Activated naive CD8-positive, alpha-beta T cell treated with anti-CD3 and anti-CD28 coated beads, Interleukin-2, amount 50 U/mL, for 24 hours (primary cell): Measurements from ENCODE around the gene NEXMIF.
A peak's percentile ranks its signal among the peaks of the same experiment; 100 is the strongest.
"Not testable (repeated sequence)": the region's sequence is repeated elsewhere in the genome, so short reads cannot be mapped to it uniquely, and the experiment has no call there.

Experiments
- ATAC-seq: fragments of 150-1000 bp; cut with Tn5 transposase; one replicate; pipeline ENCODE4 v1.10.0; 2021
- DNase-seq: peaks from one replicate; pipeline ENCODE4 v3.0.0; 2021
- H3K27ac Mint-ChIP-seq: one replicate; pipeline ENCODE4 v1.8.0; 2021; ENCODE audit warnings: mild to moderate bottlenecking, mixed read lengths
- H3K27me3 Mint-ChIP-seq: one replicate; pipeline ENCODE4 v1.8.0; 2021; ENCODE audit warnings: mixed read lengths
- H3K36me3 Mint-ChIP-seq: one replicate; pipeline ENCODE4 v1.8.0; 2021; ENCODE audit warnings: low read depth, mixed read lengths
- H3K4me1 Mint-ChIP-seq: one replicate; pipeline ENCODE4 v1.8.0; 2021; ENCODE audit warnings: mixed read lengths
- H3K4me3 Mint-ChIP-seq: one replicate; pipeline ENCODE4 v1.8.0; 2021; ENCODE audit warnings: mild to moderate bottlenecking, moderate library complexity, mixed read lengths
- H3K9me3 Mint-ChIP-seq: one replicate; pipeline ENCODE4 v1.8.0; 2021; ENCODE audit warnings: mixed read lengths

The NEXMIF gene

DNA sequence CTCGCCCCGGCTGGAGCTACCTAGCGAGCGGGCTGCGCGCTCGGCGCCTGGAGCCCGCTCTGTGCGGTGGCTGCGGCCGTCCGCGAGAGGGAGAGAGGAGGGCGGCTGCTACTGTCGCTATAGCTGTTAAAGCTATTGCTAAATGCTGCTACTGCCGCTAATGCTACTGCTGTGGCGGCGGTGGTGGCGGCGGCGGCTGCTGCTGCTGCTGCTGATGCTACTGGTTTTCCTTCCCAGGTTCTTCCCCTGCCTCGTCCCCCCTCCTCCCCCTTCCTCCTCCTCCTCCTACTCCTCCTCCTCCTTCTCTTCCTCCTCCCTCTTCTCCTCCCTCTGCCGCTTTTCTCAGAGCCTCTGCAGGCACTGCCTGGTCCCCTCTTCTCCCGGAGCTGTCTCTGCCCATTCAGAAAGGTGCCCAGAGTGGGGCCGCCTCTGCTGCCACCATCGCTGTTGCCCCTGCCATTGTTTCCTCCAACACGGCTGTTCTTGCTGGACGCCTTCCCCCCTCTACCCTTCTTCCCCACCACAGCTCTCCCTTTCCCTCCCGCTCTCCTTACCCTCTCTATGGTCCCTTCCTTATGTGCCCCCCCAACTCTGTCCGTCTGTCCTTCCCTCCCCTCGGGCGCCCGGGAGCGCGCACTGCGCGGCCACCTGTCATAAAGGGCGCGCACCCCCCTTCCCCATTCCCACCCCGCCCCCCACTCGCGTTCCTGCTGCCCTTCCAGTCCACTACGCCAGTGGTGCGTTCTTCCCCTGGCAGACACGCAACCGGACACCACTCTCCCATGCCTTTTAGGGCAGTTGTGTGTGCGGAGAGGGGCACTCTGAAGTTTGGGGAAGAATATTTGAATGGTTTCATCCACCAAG lies at the start of gene NEXMIF:
NEXMIF (minus strand) TSS at position 228 of the 864 bp plus-strand sequence.
- peaks cover 11% of the 10 kb centered on the region for H3K4me1 Mint-ChIP-seq
- ATAC-seq (peak; percentile 70), DNase-seq (peak; percentile 12)
- H3K36me3 Mint-ChIP-seq, result no peaks in the 10 kb centered on the region
- H3K27me3 Mint-ChIP-seq, result peaks cover 32% of the 10 kb centered on the region
- H3K27ac Mint-ChIP-seq, result peak within 1 kb of the TSS; percentile 67
- peak within 1 kb of the TSS; percentile 76 for H3K4me3 Mint-ChIP-seq
- H3K9me3 Mint-ChIP-seq, result no peaks in the 10 kb centered on the region

DNA sequence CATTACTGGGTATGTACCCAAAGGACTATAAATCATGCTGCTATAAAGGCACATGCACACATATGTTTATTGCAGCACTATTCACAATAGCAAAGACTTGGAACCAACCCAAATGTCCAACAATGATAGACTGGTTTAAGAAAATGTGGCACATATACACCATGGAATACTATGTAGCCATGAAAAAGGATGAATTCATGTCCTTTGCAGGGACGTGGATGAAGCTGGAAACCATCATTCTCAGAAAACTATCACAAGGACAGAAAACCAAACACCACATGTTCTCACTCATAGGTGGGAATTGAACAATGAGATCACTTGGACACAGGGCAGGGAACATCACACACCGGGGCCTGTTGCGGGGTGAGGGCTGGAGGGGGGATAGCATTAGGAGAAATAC lies 36.7 kb upstream of the NEXMIF start:
- H3K4me1 Mint-ChIP-seq, H3K27me3 Mint-ChIP-seq, H3K9me3 Mint-ChIP-seq, ATAC-seq, DNase-seq, H3K27ac Mint-ChIP-seq, H3K36me3 Mint-ChIP-seq, H3K4me3 Mint-ChIP-seq: not testable (repeated sequence)

DNA sequence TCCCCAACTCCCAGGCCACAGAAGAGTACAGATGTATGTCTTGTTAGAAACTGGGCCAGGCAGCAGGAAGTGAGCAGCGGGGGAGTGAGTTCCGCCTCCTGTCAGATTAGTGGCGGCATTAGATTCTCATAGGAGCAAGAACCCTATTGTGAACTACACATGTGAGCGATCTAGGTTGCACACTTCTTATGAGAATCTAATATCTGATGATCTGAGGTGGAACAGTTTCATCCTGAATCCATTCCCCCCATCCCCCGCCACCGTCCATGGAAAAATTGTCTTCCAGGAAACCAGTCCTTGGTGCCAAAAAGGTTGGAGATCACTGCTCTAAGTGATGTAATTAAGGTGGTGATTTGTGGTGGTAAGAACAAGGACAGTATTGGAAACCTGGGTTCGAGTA lies 24.5 kb upstream of the NEXMIF start:
- Mint-ChIP-seq H3K4me3 (no peak overlapping the region), H3K27ac (no peak overlapping the region), H3K9me3 (no peaks in the 10 kb centered on the region), H3K4me1 (no peaks in the 10 kb centered on the region), H3K36me3 (no peaks in the 10 kb centered on the region), H3K27me3 (no peaks in the 10 kb centered on the region)
- ATAC-seq (no peak), DNase-seq (no peak)

DNA sequence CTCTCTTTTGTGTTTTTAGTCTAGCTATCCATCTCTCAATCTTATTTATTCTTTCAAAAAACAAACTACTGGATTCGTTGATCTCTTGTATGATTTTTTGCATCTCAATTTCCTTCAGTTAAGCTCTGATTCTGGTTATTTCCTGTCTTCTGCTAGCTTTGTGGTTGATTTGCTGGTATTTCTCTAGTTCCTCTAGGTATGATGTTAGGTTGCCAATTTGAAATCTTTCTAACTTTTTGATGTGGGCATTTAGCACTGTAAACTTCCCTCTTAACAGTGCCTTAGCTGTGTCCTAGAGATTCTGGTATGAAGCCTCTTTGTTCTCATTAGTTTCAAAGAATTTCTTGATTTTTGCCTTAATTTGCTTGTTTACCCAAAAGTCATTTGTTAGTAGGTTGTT lies 15.2 kb upstream of the NEXMIF start:
- Mint-ChIP-seq H3K4me1 (peaks cover 7% of the 10 kb centered on the region), H3K27me3 (no peaks in the 10 kb centered on the region), H3K4me3 (no peak overlapping the region), H3K27ac (no peak overlapping the region), H3K9me3 (no peaks in the 10 kb centered on the region), H3K36me3 (no peaks in the 10 kb centered on the region)
- DNase-seq (no peak), ATAC-seq (no peak)

DNA sequence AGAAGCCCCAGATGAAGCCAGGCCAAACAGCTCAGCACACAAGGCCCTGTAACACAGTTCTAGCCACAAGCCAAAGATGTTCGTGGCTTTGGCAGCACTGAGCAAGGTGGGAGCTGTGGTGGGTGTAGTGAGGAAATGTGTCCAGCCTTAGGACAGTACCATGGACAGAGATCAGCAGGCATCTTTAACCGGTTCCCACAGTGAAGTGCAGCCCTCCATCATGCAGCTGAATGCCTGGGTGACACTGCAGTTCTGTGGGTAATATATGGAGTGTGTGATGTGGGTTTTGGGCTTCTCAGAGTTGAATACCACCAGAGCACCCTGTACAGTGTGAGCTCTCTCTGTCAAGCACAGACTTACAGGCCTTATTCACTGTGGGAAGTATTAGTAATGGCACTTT lies 6.0 kb upstream of the NEXMIF start:
- Mint-ChIP-seq H3K36me3 (no peaks in the 10 kb centered on the region), H3K9me3 (no peaks in the 10 kb centered on the region), H3K4me1 (no peaks in the 10 kb centered on the region), H3K4me3 (no peak overlapping the region), H3K27me3 (peaks cover 7% of the 10 kb centered on the region), H3K27ac (no peak overlapping the region)
- ATAC-seq, result no peak
- no peak for DNase-seq

DNA sequence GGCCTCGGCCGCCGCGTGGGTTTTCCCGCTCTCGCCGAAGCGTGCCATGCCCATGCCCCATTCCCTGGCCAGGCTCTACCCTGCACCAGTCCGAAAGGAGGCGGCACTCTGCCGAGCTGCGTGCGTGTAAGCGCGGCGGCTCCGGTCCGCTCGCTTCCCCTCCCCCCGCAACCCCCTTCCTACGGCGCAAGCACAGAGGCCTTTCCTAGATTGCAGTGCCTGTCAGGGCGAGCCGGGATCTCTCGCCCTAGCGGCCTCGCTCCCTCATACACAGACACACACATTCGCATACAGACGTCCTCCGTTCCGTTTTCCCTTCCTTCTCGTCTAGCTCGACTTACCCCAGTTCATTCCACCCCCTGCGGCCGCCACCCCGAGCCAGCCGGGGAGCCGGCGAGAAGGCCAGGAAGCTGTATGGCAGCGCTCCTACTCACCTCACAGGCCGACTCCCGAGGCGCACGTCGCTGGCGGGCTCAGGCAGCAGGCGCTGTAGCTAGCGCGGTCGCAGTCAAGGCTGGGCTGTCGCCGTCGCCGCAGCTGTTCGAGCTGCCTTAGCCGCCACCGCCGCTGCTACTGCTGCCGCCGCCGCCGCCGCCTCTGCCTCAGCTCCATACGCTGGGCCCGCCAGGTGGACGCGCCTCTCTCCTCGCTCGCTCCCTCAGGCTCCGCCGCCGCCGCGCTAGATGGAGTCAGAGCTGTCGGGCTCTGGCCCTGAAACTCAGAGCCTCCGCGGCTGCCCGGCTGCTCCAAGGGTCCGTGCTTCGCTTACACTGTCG lies 615 bp downstream of the NEXMIF start:
- peak; percentile 79 for ATAC-seq
- Mint-ChIP-seq H3K9me3 (no peaks in the 10 kb centered on the region), H3K27ac (peak overlapping the region; percentile 67), H3K36me3 (no peaks in the 10 kb centered on the region), H3K27me3 (peaks cover 32% of the 10 kb centered on the region), H3K4me1 (peaks cover 11% of the 10 kb centered on the region), H3K4me3 (peak overlapping the region; percentile 76)
- peak; percentile 14 for DNase-seq

DNA sequence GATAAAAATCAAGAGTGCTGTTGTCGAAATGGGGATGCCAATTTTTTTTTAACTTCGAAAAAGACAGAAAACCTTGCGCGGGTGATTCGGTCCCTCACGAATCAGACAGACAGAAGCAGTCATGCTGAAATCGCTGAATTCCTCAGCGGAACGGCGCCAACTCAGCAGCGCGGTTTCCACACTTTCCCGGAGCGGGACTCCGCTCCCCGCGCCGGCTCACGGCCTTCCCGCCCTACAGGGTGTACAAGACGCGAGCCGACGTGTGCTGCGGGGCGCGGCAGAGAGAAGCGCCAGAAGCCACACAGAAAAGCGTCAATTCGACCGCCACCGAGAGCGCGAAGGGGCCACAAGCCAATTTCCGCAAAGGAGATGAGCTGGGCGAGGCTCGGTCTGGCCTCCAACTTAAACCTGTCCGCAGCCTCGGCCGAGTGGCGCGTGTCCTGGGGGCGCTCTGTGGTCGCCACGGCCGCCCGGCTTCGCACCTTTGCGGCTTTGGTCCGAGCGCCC lies 1.3 kb downstream of the NEXMIF start:
- peaks cover 32% of the 10 kb centered on the region for H3K27me3 Mint-ChIP-seq
- no peak for ATAC-seq
- H3K27ac Mint-ChIP-seq, result no peak overlapping the region
- no peaks in the 10 kb centered on the region for H3K36me3 Mint-ChIP-seq
- peaks cover 11% of the 10 kb centered on the region for H3K4me1 Mint-ChIP-seq
- H3K9me3 Mint-ChIP-seq, result no peaks in the 10 kb centered on the region
- peak overlapping the region; percentile 76 for H3K4me3 Mint-ChIP-seq
- DNase-seq, result peak; percentile 5

DNA sequence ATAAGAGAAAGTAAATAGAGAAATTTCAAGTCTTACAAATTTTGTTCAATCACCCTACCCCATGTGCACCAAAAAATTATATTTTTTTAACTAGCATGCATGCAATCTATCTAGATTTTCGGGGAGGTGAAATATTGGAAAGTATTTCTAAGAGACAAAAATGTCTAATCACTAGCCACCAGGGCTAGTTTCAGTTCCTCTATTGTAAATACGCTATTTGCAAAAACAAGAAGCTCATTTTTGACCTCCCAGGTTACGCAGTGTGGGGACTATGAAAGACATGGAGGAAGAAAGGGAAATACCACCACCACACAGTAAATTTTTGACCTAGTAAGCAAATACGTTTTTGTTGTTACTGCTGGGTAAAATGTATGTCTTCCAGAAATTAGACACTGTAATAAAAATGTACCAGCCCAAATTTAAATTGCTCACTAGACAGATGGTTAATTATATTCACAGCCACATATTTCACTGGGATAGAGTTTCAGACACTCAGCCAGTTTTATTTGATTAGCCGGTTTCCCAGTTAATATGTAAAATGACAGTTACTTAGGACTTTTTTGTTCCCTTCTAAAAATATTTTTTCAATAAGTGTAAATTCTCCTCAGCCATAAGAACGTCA lies 2.2 kb downstream of the NEXMIF start:
- Mint-ChIP-seq H3K36me3 (no peaks in the 10 kb centered on the region), H3K27me3 (peaks cover 32% of the 10 kb centered on the region), H3K4me1 (peaks cover 11% of the 10 kb centered on the region), H3K27ac (no peak overlapping the region), H3K4me3 (peak overlapping the region; percentile 76), H3K9me3 (no peaks in the 10 kb centered on the region)
- no peak for DNase-seq
- ATAC-seq, result no peak

DNA sequence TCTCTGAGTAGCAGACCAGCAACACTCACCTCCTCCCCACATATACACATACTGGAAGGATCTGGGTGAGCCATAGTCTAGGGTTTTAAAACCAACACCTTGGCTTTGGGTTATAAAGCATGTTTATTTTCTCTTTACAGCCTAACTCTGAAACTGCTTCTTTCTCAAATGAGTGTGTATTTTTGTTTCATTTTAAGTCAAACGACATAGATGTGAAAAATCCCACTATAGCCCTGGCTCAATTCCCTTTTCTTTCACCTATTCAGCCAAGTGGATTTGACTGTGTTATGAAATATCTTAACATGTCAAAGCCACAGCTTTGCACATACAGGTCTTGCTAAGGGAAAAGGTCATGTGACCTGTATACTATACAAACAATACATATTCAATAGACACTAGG lies 13.8 kb downstream of the NEXMIF start:
- Mint-ChIP-seq H3K36me3 (no peaks in the 10 kb centered on the region), H3K9me3 (no peaks in the 10 kb centered on the region), H3K4me3 (no peak overlapping the region), H3K27me3 (no peaks in the 10 kb centered on the region), H3K27ac (no peak overlapping the region), H3K4me1 (no peaks in the 10 kb centered on the region)
- no peak for DNase-seq
- ATAC-seq, result no peak

DNA sequence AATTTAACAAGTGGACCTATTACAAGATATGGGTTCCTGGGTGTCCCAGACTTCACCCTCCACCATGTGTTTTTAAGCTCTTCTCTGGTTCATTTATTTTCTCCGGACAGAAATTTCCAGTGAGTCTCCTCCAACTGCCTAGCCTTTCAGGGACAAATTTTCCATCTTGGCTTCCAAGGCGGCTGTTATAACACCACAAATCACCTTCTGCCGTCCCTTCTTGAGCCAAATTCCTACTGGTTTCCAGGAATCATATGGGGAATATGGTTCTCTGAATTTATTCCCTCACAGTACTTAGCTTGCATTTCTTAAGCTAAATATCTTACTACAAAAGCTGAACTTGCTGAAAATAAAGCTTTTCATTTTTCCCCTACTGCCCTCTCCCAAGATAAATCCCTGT lies 18.8 kb downstream of the NEXMIF start:
- Mint-ChIP-seq H3K4me3 (no peak overlapping the region), H3K36me3 (no peaks in the 10 kb centered on the region), H3K27ac (no peak overlapping the region), H3K4me1 (no peaks in the 10 kb centered on the region), H3K9me3 (no peaks in the 10 kb centered on the region), H3K27me3 (no peaks in the 10 kb centered on the region)
- ATAC-seq, result no peak
- DNase-seq, result no peak

DNA sequence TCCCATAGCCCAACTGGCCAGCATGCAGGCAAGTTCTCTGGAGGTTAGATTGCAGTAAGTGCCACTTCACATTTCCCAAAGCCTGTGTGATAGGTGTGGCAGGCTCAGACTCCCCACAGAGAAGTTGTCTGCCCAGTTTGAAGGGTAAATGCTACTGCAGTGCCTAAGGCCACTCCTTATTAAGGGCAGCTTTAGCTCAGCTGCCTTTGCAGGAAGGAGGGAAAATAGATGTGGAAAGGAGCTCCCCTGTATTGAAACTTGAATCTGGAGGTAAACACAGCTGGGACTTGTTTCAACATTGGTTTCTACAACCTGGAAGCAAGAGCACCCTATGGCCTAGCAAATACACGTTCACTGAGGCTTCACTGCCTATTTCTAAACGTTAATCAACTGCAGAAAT lies 22.4 kb downstream of the NEXMIF start:
- DNase-seq (no peak), ATAC-seq (no peak)
- Mint-ChIP-seq H3K4me1 (no peaks in the 10 kb centered on the region), H3K4me3 (no peak overlapping the region), H3K36me3 (no peaks in the 10 kb centered on the region), H3K27me3 (no peaks in the 10 kb centered on the region), H3K9me3 (no peaks in the 10 kb centered on the region), H3K27ac (no peak overlapping the region)

DNA sequence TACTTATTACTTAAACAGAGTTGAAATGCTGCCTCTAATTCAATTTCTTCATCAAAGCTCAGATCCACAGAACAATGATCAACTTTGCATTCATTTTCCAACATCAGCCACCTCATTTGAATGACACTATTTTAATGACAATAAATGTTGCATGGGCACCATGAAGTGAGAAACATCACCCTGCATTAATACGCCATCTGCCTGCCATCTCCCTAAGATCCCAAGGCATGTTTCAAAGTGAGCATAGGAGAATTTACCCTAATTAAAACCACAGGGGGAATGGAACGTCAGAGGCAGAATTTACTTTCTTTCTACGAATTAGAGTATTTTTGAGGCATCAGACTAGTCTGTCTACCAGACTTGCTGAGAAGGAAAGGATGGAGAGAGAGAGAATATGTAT lies 32.7 kb downstream of the NEXMIF start:
- no peak overlapping the region for H3K27ac Mint-ChIP-seq
- no peak overlapping the region for H3K4me3 Mint-ChIP-seq
- H3K4me1 Mint-ChIP-seq, result peaks cover 2% of the 10 kb centered on the region
- H3K36me3 Mint-ChIP-seq, result no peaks in the 10 kb centered on the region
- DNase-seq (no peak), ATAC-seq (no peak)
- no peaks in the 10 kb centered on the region for H3K27me3 Mint-ChIP-seq
- H3K9me3 Mint-ChIP-seq, result no peaks in the 10 kb centered on the region

DNA sequence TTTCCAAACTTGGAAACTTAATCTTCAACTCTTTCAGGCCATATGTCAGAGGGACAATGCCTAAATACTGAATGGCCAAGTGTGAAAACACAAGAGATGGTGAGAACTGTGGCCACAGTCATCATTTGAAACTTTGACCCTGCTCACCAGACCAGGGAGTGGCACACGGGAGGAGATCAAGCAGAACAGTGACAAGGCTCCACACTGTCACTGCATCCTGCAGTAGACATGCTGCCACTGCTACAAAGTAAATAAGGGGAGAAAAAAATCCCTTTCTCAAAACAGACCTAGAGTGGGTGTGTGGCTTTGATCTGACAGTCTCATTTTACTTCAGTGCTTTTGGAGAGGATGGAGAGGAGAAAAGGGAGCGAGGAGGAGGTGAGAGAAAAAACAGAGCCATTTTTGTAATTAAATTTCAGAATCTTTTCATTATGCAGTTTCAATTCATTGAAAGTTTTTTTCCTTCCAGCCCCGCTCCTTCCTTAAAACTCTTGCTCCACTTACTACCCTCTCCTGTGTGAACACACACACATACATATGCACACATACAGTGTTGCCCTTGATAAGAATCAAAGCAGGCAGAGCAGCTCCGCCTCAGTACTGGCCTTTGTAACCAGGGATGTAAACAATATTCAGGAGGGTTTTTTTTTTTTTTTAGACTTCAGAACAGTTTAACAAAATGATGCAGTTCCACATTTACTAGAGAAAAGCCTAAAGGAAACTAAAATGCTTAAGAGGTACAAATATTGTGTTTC lies 34.4 kb downstream of the NEXMIF start:
- H3K36me3 Mint-ChIP-seq, result no peaks in the 10 kb centered on the region
- H3K4me3 Mint-ChIP-seq, result no peak overlapping the region
- peaks cover 2% of the 10 kb centered on the region for H3K4me1 Mint-ChIP-seq
- H3K9me3 Mint-ChIP-seq, result no peaks in the 10 kb centered on the region
- no peak overlapping the region for H3K27ac Mint-ChIP-seq
- no peak for DNase-seq
- ATAC-seq, result no peak
- no peaks in the 10 kb centered on the region for H3K27me3 Mint-ChIP-seq

DNA sequence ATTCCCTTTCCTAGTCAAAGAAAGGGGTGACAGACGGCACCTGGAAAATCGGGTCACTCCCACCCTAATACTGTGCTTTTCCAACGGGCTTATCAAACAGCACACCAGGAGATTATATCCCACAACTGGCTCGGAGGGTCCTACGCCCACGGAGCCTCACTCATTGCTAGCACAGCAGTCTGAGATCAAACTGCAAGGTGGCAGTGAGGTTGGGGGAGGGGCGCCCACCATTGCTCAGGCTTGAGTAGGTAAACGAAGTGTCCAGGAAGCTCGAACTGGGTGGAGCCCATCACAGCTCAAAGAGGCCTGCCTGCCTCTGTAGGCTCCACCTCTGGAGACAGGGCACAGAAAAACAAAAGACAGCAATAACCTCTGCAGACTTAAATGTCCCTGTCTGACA lies 42.9 kb downstream of the NEXMIF start:
- not testable (repeated sequence) for H3K4me1 Mint-ChIP-seq, H3K27ac Mint-ChIP-seq, H3K27me3 Mint-ChIP-seq, ATAC-seq, DNase-seq, H3K36me3 Mint-ChIP-seq, H3K9me3 Mint-ChIP-seq, H3K4me3 Mint-ChIP-seq
